Measurements from ENCODE around the gene CADM1. TPM values are rescaled to one million over a fixed set of nuclear protein-coding genes. Genes with fewer than 3 reads are reported as not detected.
A peak's percentile ranks its signal among the peaks of the same experiment; 100 is the strongest.

The CADM1 gene
- total and polyA plus RNA-seq, 8 donors, result 0.58 to 29.7 (median 5.3) TPM

GRCh38 chr11:115202074-115202473, 302.1 kb downstream of the CADM1 start:
- WGBS, 5 donors, result 65 to 84% (median 83%) methylated on average over 2 of the region's 2 CpGs
- no peak for TF ChIP-seq CTCF (IDR thresholded peaks at IDR 0.05)
- TF ChIP-seq EP300 (IDR thresholded peaks at IDR 0.05), result no peak
- TF ChIP-seq POLR2A (IDR thresholded peaks at IDR 0.05), result no peak
- no peak for TF ChIP-seq POLR2AphosphoS5 (IDR thresholded peaks at IDR 0.05)
- intact Hi-C loops (cut with DNase I; ENCODE audit: low total_unique reads), result no loop called here
- DNase-seq, result no peak
- H3K36me3 ChIP-seq, result no peaks in the 10 kb centered on the region
- no peaks in the 10 kb centered on the region for H3K27me3 ChIP-seq
- no peak overlapping the region for H3K27ac ChIP-seq
- H3K9me3 ChIP-seq, result no peaks in the 10 kb centered on the region
- H3K4me1 ChIP-seq, result peaks cover 0 to 11% (median 0%) of the 10 kb centered on the region in 4 donors
- no peak overlapping the region for H3K4me3 ChIP-seq

GRCh38 chr11:115201111-115201792, 303.0 kb downstream of the CADM1 start:
- H3K4me3 ChIP-seq, result no peak overlapping the region
- intact Hi-C loops (cut with DNase I; ENCODE audit: low total_unique reads), result no loop called here
- WGBS, 5 donors, result 48 to 64% (median 59%) methylated on average over 6 of the region's 6 CpGs
- no peaks in the 10 kb centered on the region for H3K36me3 ChIP-seq
- H3K9me3 ChIP-seq, result no peaks in the 10 kb centered on the region
- no peak overlapping the region for H3K27ac ChIP-seq
- TF ChIP-seq POLR2A (IDR thresholded peaks at IDR 0.05) (no peak), EP300 (IDR thresholded peaks at IDR 0.05) (no peak), CTCF (IDR thresholded peaks at IDR 0.05) (no peak), POLR2AphosphoS5 (IDR thresholded peaks at IDR 0.05) (no peak)
- H3K27me3 ChIP-seq, result no peaks in the 10 kb centered on the region
- H3K4me1 ChIP-seq, result peaks cover 0 to 10% (median 0%) of the 10 kb centered on the region in 4 donors
- DNase-seq, result peak in 1 of 2 donors; percentile 48

- H3K36me3 ChIP-seq, result no peaks in the 10 kb centered on the region
- H3K27ac ChIP-seq, result no peak overlapping the region
- peaks cover 0 to 10% (median 0%) of the 10 kb centered on the region in 4 donors for H3K4me1 ChIP-seq
- 75 to 91% (median 85%) methylated on average over 3 of the region's 3 CpGs for WGBS, 5 donors
- intact Hi-C loops (cut with DNase I; ENCODE audit: low total_unique reads), result no loop called here
- no peak overlapping the region for H3K4me3 ChIP-seq
- DNase-seq, result no peak
- H3K9me3 ChIP-seq, result no peaks in the 10 kb centered on the region
- H3K27me3 ChIP-seq, result no peaks in the 10 kb centered on the region
- TF ChIP-seq EP300 (IDR thresholded peaks at IDR 0.05) (no peak), POLR2AphosphoS5 (IDR thresholded peaks at IDR 0.05) (no peak), CTCF (IDR thresholded peaks at IDR 0.05) (no peak), POLR2A (IDR thresholded peaks at IDR 0.05) (no peak)
Observed at GRCh38 chr11:115199481-115200069, 304.6 kb downstream of the CADM1 start.

GRCh38 chr11:115198321-115198741, 305.9 kb downstream of the CADM1 start:
- intact Hi-C loops (cut with DNase I; ENCODE audit: low total_unique reads), result no loop called here

More at GRCh38 chr11:115198321-115198741, 305.9 kb downstream of the CADM1 start:
- Histone ChIP-seq H3K9me3 (no peaks in the 10 kb centered on the region), H3K27ac (no peak overlapping the region), H3K36me3 (no peaks in the 10 kb centered on the region), H3K4me1 (peaks cover 0 to 10% (median 0%) of the 10 kb centered on the region in 4 donors), H3K27me3 (no peaks in the 10 kb centered on the region), H3K4me3 (no peak overlapping the region)
- peak in 1 of 2 donors; percentile 34 for DNase-seq
- WGBS, 5 donors, result 53 to 81% (median 74%) methylated on average over 9 of the region's 9 CpGs
- TF ChIP-seq CTCF (IDR thresholded peaks at IDR 0.05), result no peak
- no peak for TF ChIP-seq POLR2A (IDR thresholded peaks at IDR 0.05)
- TF ChIP-seq EP300 (IDR thresholded peaks at IDR 0.05), result no peak
- TF ChIP-seq POLR2AphosphoS5 (IDR thresholded peaks at IDR 0.05), result no peak

All from stomach (tissue), 9 donors.